Endothelial cell of umbilical vein (primary cell): Measurements from ENCODE around the gene KCNH2. TPM values are rescaled to one million over a fixed set of nuclear protein-coding genes. Genes with fewer than 3 reads are reported as not detected.
"Not testable (repeated sequence)": the region's sequence is repeated elsewhere in the genome, so short reads cannot be mapped to it uniquely, and the experiment has no call there.

Experiments used
- BruUV-seq: library from RNA; stranded (reverse); fragments of 400-500 nt; replicated peaks from 2 replicates; lab custom pipeline; 2021; lab: Mats Ljungman, UMichigan
- CTCF ChIA-PET: fragments of 300-600, 350-600 bp; sonication (Branson Sonifier 250); formaldehyde crosslinking; loops from one replicate; lab custom pipeline; 2021; ENCODE audit warnings: antibody characterized with exemption, inconsistent platforms; lab: Charles Lee
- POLR2A ChIA-PET: fragments of 300-600, 350-600 bp; sonication (Branson Sonifier 250); formaldehyde crosslinking; loops from one replicate; lab custom pipeline; 2021; ENCODE audit warnings: antibody characterized with exemption, inconsistent platforms; lab: Charles Lee
- DNase-seq: peaks from one replicate; pipeline ENCODE4 v3.0.0-alpha.2; 2011; ENCODE audit warnings: low read depth, low spot score
- FAIRE-seq: peaks from 2 replicates; lab custom pipeline; 2011; peaks lifted over from hg19 to GRCh38; lab: Jason Lieb, UNC
- H2AFZ ChIP-seq: 2 replicates; pipeline ENCODE4 v1.6.0; 2012; ENCODE audit warnings: low read depth, low read length, control low read depth, inconsistent platforms
- H3K27ac ChIP-seq: 2 replicates; pipeline ENCODE4 v1.5.1; 2011; ENCODE audit warnings: low read depth, mild to moderate bottlenecking, control low read depth, low read length, moderate library complexity; ENCODE audit not compliant: insufficient read depth
- H3K27me3 ChIP-seq, 2 experiments: 2 replicates each; pipeline versions ENCODE4 v1.6.0 to v1.6.1; 2011; ENCODE audit warnings: low read length in 2 of 2, mixed read lengths in 1 of 2; ENCODE audit not compliant: control insufficient read depth in 2 of 2, insufficient read depth in 2 of 2
- H3K36me3 ChIP-seq, 2 experiments: 2 replicates in 1 of 2; 3 replicates in 1 of 2; pipeline ENCODE4 v1.5.1; 2011; ENCODE audit warnings: low read length in 2 of 2, mild to moderate bottlenecking in 1 of 2, moderate library complexity in 1 of 2; ENCODE audit not compliant: control insufficient read depth in 2 of 2, insufficient read depth in 2 of 2; ENCODE audit errors: extremely low read depth in 1 of 2
- H3K4me1 ChIP-seq: 3 replicates; pipeline ENCODE4 v1.5.1; 2011; ENCODE audit warnings: mild to moderate bottlenecking, low read length; ENCODE audit not compliant: control insufficient read depth, insufficient read depth; ENCODE audit errors: extremely low read depth
- H3K4me2 ChIP-seq: 2 replicates; pipeline ENCODE4 v1.6.1; 2011; ENCODE audit warnings: low read length, control low read depth, mixed read lengths; ENCODE audit not compliant: insufficient read depth
- H3K4me3 ChIP-seq, 3 experiments: fragments of 200-600 bp in 1 of 3; sonication (generic), shearing (Covaris generic) in 1 of 3; replicated peaks in 1 of 3; 2 replicates each; pipeline ENCODE4 v1.5.1; 2011 to 2016; ENCODE audit warnings: control low read depth in 3 of 3, low read length in 3 of 3, mild to moderate bottlenecking in 2 of 3, inconsistent platforms in 1 of 3, low read depth in 1 of 3, moderate library complexity in 1 of 3; ENCODE audit not compliant: insufficient read depth in 1 of 3
- H3K79me2 ChIP-seq: 2 replicates; pipeline ENCODE4 v1.6.0; 2012; ENCODE audit warnings: low read length, inconsistent platforms; ENCODE audit not compliant: control insufficient read depth, insufficient read depth
- H3K9ac ChIP-seq: replicated peaks from 2 replicates; pipeline ENCODE3; 2011; ENCODE audit warnings: low read length, control low read depth; ENCODE audit not compliant: insufficient read depth; ENCODE audit errors: extremely low read depth
- H3K9me1 ChIP-seq: replicated peaks from 3 replicates; pipeline ENCODE4 v1.6.0; 2011; ENCODE audit warnings: mild to moderate bottlenecking, low read length; ENCODE audit not compliant: control insufficient read depth, insufficient read depth; ENCODE audit errors: extremely low read depth
- H3K9me3 ChIP-seq: replicated peaks from 2 replicates; pipeline ENCODE4 v1.5.1; 2012; ENCODE audit warnings: low read length, inconsistent platforms; ENCODE audit not compliant: control insufficient read depth, insufficient read depth
- H4K20me1 ChIP-seq: replicated peaks from 2 replicates; pipeline ENCODE3; 2011; ENCODE audit warnings: mild to moderate bottlenecking, low read length; ENCODE audit not compliant: control insufficient read depth, insufficient read depth; ENCODE audit errors: extremely low read depth
- EZH2 ChIP-seq: IDR thresholded peaks from 2 replicates; pipeline ENCODE4 v1.6.1; 2012; ENCODE audit warnings: borderline replicate concordance, low read depth, mild to moderate bottlenecking, moderate library complexity, low read length, inconsistent platforms; ENCODE audit not compliant: severe bottlenecking
- FOS ChIP-seq: IDR thresholded peaks from 2 replicates; pipeline ENCODE4 v1.6.1; 2011; ENCODE audit warnings: mild to moderate bottlenecking, low read length, moderate library complexity, borderline replicate concordance; ENCODE audit not compliant: insufficient read depth
- GATA2 ChIP-seq: IDR thresholded peaks from 2 replicates; pipeline ENCODE4 v1.7.0; 2011; ENCODE audit warnings: low read depth, mild to moderate bottlenecking, moderate library complexity, mixed read lengths, low read length; ENCODE audit not compliant: insufficient read length, insufficient read depth
- JUN ChIP-seq: IDR thresholded peaks from 2 replicates; pipeline ENCODE4 v1.6.1; 2011; ENCODE audit warnings: borderline replicate concordance, low read depth; ENCODE audit not compliant: insufficient read length, insufficient read depth
- MYC ChIP-seq: IDR thresholded peaks from one replicate; pipeline ENCODE4 v1.6.1; 2011; ENCODE audit warnings: mild to moderate bottlenecking, low read depth, low read length
- POLR2A ChIP-seq: IDR thresholded peaks from 2 replicates; pipeline ENCODE4 v1.6.1; 2012; ENCODE audit warnings: low read depth, mild to moderate bottlenecking, control low read depth, low read length
- POLR2AphosphoS5 ChIP-seq: IDR thresholded peaks from 2 replicates; pipeline ENCODE4 v1.6.1; 2012; ENCODE audit warnings: low read depth, mild to moderate bottlenecking, control low read depth, low read length, moderate library complexity; ENCODE audit not compliant: insufficient read depth
- dilution Hi-C: fragments of 300-500 bp; cut with MboI; formaldehyde crosslinking; loops from one replicate; pipeline ENCODE4 v1.15.0; 2019; ENCODE audit warnings: low sequenced_read_pairs; ENCODE audit not compliant: extremely low pct_ligation_motif_present
- intact Hi-C: fragments of 100-400 bp; cut with micrococcal nuclease; formaldehyde crosslinking; loops from one replicate; pipeline ENCODE4 v1.10.0; 2022
- polyA plus RNA-seq, 4 experiments: library from polyadenylated mRNA; depleted of rRNA in 3 of 4; stranded (reverse) in 3 of 4; unstranded in 1 of 4; fragments of >200 nt; gene quantifications; 2 replicates each; pipeline versions ENCODE4 v1.2.1 to v1.2.3, GENCODE V29; 2011 to 2012; ENCODE audit warnings: missing spikeins in 1 of 4
- total RNA-seq: library from RNA; stranded (reverse); gene quantifications from 2 replicates; pipeline ENCODE4 v1.2.3, GENCODE V29; 2021
- TF ChIP-seq, protein P1 (sequence below): IDR thresholded peaks from 2 replicates; pipeline ENCODE4 v1.6.1; 2011; ENCODE audit not compliant: insufficient read depth, insufficient read length
- TF ChIP-seq, protein P2 (sequence below), 2 donors: IDR thresholded peaks; 1 replicate in 1 of 2; 2 replicates in 1 of 2; pipeline ENCODE4 v1.5.1; 2011; ENCODE audit warnings: low read length in 2 of 2, mild to moderate bottlenecking in 2 of 2, moderate library complexity in 2 of 2, control low read depth in 1 of 2, inconsistent platforms in 1 of 2, low read depth in 1 of 2; ENCODE audit not compliant: insufficient read depth in 1 of 2; ENCODE audit errors: extremely low read depth in 1 of 2

Gene KCNH2
- total and polyA plus RNA-seq, 2 donors (not counting 3 experiments of a cell fraction or from before 2014, with no cell fraction given): 0.03 to 0.09 TPM

DNA sequence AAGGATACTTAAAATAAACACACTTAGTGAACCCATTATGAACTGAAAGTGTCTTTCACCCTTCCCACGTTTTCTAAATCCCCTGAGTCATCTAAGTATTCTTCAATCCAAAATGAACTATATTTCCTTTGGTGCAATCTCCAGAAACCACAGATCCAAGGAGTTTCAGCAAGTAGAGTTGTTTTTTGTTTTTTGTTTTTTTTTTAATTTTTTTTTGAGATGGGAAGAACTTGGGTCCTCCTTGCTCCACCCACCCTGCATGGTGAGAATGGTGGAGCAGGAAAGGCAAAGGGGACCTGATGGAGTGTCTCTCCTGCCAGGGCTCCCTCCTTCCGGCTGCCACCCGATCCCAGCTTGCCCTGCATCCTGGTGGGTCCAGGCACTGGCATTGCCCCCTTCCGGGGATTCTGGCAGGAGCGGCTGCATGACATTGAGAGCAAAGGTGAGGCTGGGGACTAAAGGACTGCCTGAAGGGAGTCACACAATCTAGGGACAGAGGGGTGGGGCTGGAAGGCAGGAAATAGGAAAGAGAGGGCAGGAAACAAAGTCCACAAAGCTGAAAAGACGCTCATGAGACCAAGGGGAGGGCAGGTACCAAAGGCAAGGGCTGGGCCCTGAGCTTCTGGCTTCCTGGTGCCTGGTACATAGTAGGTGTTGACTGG is 34.0 kb upstream of the KCNH2 start:
- Histone ChIP-seq H3K4me3 (no peak overlapping the region), H2AFZ (no peak overlapping the region), H3K4me1 (peaks cover 25% of the 10 kb centered on the region), H3K79me2 (no peaks in the 10 kb centered on the region), H3K9me1 (no peaks in the 10 kb centered on the region), H4K20me1 (no peaks in the 10 kb centered on the region), H3K27ac (no peak overlapping the region), H3K9me3 (no peaks in the 10 kb centered on the region), H3K9ac (no peak overlapping the region), H3K4me2 (no peak overlapping the region), H3K36me3 (peaks cover 0 to 21% of the 10 kb centered on the region in 2 experiments), H3K27me3 (no peaks in the 10 kb centered on the region)
- no peak for DNase-seq
- peak; percentile 40 for FAIRE-seq
- intact Hi-C loops (loop anchor here (1.0 kb wide), 1 partner anchor 99 kb away; no protein-coding TSS in a partner anchor), dilution Hi-C loops (no loop called here)
- CTCF ChIA-PET: interaction anchor here (0.6 to 9.4 kb wide), 9 partner anchors 8 to 135 kb away, joined by 3 to 107 read pairs (median 18); partner anchors contain the start of genes ATG9B and NOS3
- no TSS peak for BruUV-seq
- POLR2A ChIA-PET: no interaction called here
- TF ChIP-seq, protein P1, sequence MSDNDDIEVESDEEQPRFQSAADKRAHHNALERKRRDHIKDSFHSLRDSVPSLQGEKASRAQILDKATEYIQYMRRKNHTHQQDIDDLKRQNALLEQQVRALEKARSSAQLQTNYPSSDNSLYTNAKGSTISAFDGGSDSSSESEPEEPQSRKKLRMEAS: no peak
- TF ChIP-seq MYC (no peak), POLR2A (no peak), POLR2AphosphoS5 (no peak), JUN (no peak), EZH2 (no peak), FOS (no peak), GATA2 (no peak)
- TF ChIP-seq, protein P2, sequence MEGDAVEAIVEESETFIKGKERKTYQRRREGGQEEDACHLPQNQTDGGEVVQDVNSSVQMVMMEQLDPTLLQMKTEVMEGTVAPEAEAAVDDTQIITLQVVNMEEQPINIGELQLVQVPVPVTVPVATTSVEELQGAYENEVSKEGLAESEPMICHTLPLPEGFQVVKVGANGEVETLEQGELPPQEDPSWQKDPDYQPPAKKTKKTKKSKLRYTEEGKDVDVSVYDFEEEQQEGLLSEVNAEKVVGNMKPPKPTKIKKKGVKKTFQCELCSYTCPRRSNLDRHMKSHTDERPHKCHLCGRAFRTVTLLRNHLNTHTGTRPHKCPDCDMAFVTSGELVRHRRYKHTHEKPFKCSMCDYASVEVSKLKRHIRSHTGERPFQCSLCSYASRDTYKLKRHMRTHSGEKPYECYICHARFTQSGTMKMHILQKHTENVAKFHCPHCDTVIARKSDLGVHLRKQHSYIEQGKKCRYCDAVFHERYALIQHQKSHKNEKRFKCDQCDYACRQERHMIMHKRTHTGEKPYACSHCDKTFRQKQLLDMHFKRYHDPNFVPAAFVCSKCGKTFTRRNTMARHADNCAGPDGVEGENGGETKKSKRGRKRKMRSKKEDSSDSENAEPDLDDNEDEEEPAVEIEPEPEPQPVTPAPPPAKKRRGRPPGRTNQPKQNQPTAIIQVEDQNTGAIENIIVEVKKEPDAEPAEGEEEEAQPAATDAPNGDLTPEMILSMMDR (IDR thresholded peaks at IDR 0.05; ENCODE audit: extremely low read depth in 1 of 2, insufficient read depth in 1 of 2, low read depth in 1 of 2, low read length in 2 of 2): no peak

DNA sequence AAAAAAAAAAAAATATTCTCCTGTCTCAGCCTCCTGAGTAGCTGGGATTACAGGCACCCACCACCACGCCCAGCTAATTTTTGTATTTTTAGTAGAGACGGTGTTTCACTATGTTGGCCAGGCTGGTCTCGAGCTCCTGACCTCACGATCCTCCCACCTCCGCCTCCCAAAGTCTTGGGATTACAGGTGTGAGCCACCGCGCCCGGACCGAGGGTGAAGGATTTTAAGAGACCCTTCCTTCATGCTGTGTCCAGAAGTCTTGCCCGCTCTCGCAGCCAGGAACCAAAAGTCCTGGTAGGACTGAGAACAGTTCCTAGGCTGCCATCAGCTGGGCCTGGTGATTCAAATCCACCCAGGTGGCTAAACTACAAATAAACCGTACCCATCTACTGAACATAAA is 33.5 kb upstream of the KCNH2 start:
- H3K9me3 ChIP-seq, H3K79me2 ChIP-seq, H3K27me3 ChIP-seq, H3K4me2 ChIP-seq, H3K4me3 ChIP-seq, H4K20me1 ChIP-seq, FAIRE-seq, H3K27ac ChIP-seq, H3K9ac ChIP-seq, H2AFZ ChIP-seq, dilution Hi-C loops, POLR2A ChIA-PET, BruUV-seq, DNase-seq, H3K9me1 ChIP-seq: not testable (repeated sequence)
- peaks cover 0 to 23% of the 10 kb centered on the region in 2 experiments for H3K36me3 ChIP-seq
- intact Hi-C loops: loop anchor here (1.0 kb wide), 1 partner anchor 100 kb away; no protein-coding TSS in a partner anchor
- CTCF ChIA-PET: interaction anchor here (0.6 to 9.4 kb wide), 11 partner anchors 9 to 726 kb away, joined by 3 to 107 read pairs (median 6); partner anchors contain the start of genes ATG9B and NOS3
- H3K4me1 ChIP-seq: peaks cover 31% of the 10 kb centered on the region
